OCI-LY3 (cell line): ENCODE results near the gene KYNU.

Source experiments
- EZH2phosphoT487 ChIP-seq: fragments of 200-600 bp; shearing (Covaris generic); IDR thresholded peaks from 2 replicates; pipeline ENCODE4 v1.6.1; 2018; ENCODE audit warnings: antibody characterized with exemption, mixed run types, low read depth
- TF ChIP-seq, protein P1 (sequence below): fragments of 200-600, 300-600 bp; sonication (generic); IDR thresholded peaks from 2 replicates; pipeline ENCODE4 v1.5.1; 2014; ENCODE audit warnings: antibody characterized with exemption, low read length, low read depth

DNA sequence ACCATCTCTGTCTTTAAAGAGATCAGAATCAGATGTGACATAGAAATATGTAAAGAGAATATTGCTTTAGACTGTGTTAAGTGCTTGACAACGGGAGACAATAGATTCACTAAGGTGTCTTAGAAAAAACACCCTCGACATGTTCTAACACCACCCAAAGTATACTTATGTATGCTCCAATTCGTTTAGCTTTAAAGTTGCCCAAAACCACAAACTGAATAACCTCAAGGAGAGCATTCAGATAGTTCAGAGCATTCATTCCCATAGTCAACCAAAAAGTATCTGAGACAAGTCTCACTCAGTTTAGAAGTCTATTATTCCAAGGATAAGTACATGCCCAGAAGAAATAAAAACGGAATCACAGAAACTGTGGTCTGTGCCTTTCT lies 96.4 kb downstream of the KYNU start:
- TF ChIP-seq, protein P1, sequence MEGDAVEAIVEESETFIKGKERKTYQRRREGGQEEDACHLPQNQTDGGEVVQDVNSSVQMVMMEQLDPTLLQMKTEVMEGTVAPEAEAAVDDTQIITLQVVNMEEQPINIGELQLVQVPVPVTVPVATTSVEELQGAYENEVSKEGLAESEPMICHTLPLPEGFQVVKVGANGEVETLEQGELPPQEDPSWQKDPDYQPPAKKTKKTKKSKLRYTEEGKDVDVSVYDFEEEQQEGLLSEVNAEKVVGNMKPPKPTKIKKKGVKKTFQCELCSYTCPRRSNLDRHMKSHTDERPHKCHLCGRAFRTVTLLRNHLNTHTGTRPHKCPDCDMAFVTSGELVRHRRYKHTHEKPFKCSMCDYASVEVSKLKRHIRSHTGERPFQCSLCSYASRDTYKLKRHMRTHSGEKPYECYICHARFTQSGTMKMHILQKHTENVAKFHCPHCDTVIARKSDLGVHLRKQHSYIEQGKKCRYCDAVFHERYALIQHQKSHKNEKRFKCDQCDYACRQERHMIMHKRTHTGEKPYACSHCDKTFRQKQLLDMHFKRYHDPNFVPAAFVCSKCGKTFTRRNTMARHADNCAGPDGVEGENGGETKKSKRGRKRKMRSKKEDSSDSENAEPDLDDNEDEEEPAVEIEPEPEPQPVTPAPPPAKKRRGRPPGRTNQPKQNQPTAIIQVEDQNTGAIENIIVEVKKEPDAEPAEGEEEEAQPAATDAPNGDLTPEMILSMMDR: no peak
- no peak for TF ChIP-seq EZH2phosphoT487
